ENCODE measurements around the gene SEMA4G. TPM values are rescaled to one million over a fixed set of nuclear protein-coding genes. Genes with fewer than 3 reads are reported as not detected.

SEMA4G gene
- total RNA-seq, 1 experiment from 2014 or later, result 8.5 TPM

DNA sequence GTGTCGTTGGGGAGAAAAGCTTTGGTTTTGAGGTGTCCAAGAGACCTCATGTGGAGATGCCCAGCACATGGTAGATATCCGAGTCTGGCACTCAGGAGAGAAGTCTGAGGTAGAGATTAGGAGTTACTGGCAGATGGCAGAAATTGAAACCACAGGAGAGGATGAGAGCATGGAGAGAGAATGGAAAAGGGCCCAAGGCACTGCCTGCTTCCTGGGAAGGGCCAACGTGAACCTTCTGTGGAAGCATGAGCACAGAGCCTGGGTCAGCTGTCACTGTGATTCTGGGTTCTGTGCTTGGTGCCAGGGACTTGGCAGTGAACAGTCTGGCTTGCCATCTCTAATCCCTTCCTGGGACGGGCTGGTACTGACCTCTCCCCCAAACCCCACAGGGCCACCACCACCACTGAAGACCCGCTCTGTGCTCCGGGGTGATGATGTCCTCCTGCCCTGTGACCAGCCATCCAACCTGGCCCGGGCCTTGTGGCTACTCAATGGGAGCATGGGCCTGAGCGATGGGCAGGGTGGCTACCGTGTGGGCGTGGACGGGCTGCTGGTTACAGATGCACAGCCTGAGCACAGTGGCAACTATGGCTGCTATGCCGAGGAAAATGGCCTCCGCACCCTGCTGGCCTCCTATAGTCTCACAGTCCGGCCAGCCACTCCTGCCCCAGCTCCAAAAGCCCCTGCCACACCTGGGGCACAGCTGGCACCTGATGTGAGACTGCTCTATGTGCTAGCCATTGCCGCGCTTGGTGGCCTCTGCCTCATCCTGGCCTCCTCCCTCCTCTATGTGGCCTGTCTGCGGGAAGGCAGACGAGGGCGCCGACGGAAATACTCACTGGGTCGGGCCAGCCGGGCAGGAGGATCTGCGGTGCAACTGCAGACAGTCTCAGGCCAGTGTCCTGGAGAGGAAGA, 13.9 kb downstream of the SEMA4G start:
- H2BK12ac ChIP-seq (ENCODE audit: insufficient read length, low read depth, low read length), result no peak overlapping the region
- Mint-ChIP-seq H3K36me3 (ENCODE audit: insufficient read depth in 1 of 3, low read depth in 3 of 3) (peaks cover 8 to 35% (median 34%) of the 10 kb centered on the region in 3 experiments; a peak in 6 of 7 replicates), H3K27me3 (ENCODE audit: low read depth) (no peaks in the 10 kb centered on the region), H3K27ac (no peak overlapping the region), H3K4me3 (no peak overlapping the region), H3K9me3 (peaks cover 0 to 2% of the 10 kb centered on the region in 2 experiments; a peak in 3 of 5 replicates), H3K4me1 (peaks cover 6 to 10% of the 10 kb centered on the region in 2 experiments)
- H2AK5ac ChIP-seq (ENCODE audit: insufficient read length, low read length), result no peak overlapping the region
- no peak overlapping the region for H2BK15ac ChIP-seq (ENCODE audit: low read depth, low read length)
- no peak overlapping the region for H3K9ac ChIP-seq (ENCODE audit: extremely low read depth, insufficient read length, low read length)
- no peak overlapping the region for H3K4ac ChIP-seq (ENCODE audit: low read depth, low read length)
- no peak overlapping the region for H2AFZ ChIP-seq (ENCODE audit: low read length)
- H2BK5ac ChIP-seq (ENCODE audit: insufficient read length, low read length), result no peak overlapping the region
- H3K9me3 ChIP-seq (ENCODE audit: control insufficient read depth, low read depth, low read length), result no peaks in the 10 kb centered on the region
- no peaks in the 10 kb centered on the region for H3K27me3 ChIP-seq (ENCODE audit: insufficient read depth, low read length)
- peaks cover 1% of the 10 kb centered on the region for H3K79me1 ChIP-seq (ENCODE audit: insufficient read depth, low read depth, low read length, poor library complexity, severe bottlenecking)
- no peak overlapping the region for H2BK20ac ChIP-seq (ENCODE audit: low read depth, low read length, poor library complexity, severe bottlenecking)
- no peak overlapping the region for H3K27ac ChIP-seq (ENCODE audit: insufficient read length, low read depth, low read length)
- no CpG with 5 or more reads among the region's 24 CpGs for WGBS (ENCODE audit: extremely low coverage, insufficient read length, low lambda C conversion rate)
- peaks cover 6% of the 10 kb centered on the region; the same call in 1 of the 2 replicates for H3K79me2 ChIP-seq (ENCODE audit: insufficient read depth, low read length)
- no peak overlapping the region for H3K23ac ChIP-seq (ENCODE audit: insufficient read length, low read depth, low read length)
- no peak overlapping the region for H4K5ac ChIP-seq (ENCODE audit: insufficient read length, low read depth, low read length)
- H4K8ac ChIP-seq (replicated peaks; ENCODE audit: insufficient read length, low read depth, low read length), result no peak overlapping the region
- TF ChIP-seq, protein P1, sequence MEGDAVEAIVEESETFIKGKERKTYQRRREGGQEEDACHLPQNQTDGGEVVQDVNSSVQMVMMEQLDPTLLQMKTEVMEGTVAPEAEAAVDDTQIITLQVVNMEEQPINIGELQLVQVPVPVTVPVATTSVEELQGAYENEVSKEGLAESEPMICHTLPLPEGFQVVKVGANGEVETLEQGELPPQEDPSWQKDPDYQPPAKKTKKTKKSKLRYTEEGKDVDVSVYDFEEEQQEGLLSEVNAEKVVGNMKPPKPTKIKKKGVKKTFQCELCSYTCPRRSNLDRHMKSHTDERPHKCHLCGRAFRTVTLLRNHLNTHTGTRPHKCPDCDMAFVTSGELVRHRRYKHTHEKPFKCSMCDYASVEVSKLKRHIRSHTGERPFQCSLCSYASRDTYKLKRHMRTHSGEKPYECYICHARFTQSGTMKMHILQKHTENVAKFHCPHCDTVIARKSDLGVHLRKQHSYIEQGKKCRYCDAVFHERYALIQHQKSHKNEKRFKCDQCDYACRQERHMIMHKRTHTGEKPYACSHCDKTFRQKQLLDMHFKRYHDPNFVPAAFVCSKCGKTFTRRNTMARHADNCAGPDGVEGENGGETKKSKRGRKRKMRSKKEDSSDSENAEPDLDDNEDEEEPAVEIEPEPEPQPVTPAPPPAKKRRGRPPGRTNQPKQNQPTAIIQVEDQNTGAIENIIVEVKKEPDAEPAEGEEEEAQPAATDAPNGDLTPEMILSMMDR (conservative IDR thresholded peaks at IDR 0.05), result no peak
- H2BK120ac ChIP-seq (ENCODE audit: low read depth, low read length, poor library complexity, severe bottlenecking), result no peak overlapping the region
- H3K4me1 ChIP-seq (ENCODE audit: insufficient read depth, low read length), result no peaks in the 10 kb centered on the region; the same call in 1 of the 2 replicates
- no peaks in the 10 kb centered on the region for H4K20me1 ChIP-seq (ENCODE audit: control insufficient read depth, insufficient read depth, insufficient read length)
- H3K56ac ChIP-seq (ENCODE audit: insufficient read length, low read depth, low read length), result no peak overlapping the region
- no peak overlapping the region for H3K18ac ChIP-seq (ENCODE audit: insufficient read length, low read depth, low read length)
- peak; percentile 12 for DNase-seq
- no peak overlapping the region for H3K4me2 ChIP-seq (ENCODE audit: insufficient read depth, insufficient read length, low read length)
- H4K91ac ChIP-seq (ENCODE audit: insufficient read length, low read depth, low read length), result no peak overlapping the region
- no peak overlapping the region for H3T11ph ChIP-seq (ENCODE audit: low read length)
- H3K14ac ChIP-seq (ENCODE audit: insufficient read depth, low read length), result no peak overlapping the region
- peaks cover 7% of the 10 kb centered on the region for H3K23me2 ChIP-seq (ENCODE audit: insufficient read length, low read depth, low read length, poor library complexity, severe bottlenecking)
